ENCODE data around the gene TRABD.
A peak's percentile ranks its signal among the peaks of the same experiment; 100 is the strongest.
"Not testable (repeated sequence)": the region's sequence is repeated elsewhere in the genome, so short reads cannot be mapped to it uniquely, and the experiment has no call there.

TRABD gene

GRCh38 chr22:50189849-50190181 lies 4.1 kb downstream of the TRABD start:
- no peak for DNase-seq

DNA sequence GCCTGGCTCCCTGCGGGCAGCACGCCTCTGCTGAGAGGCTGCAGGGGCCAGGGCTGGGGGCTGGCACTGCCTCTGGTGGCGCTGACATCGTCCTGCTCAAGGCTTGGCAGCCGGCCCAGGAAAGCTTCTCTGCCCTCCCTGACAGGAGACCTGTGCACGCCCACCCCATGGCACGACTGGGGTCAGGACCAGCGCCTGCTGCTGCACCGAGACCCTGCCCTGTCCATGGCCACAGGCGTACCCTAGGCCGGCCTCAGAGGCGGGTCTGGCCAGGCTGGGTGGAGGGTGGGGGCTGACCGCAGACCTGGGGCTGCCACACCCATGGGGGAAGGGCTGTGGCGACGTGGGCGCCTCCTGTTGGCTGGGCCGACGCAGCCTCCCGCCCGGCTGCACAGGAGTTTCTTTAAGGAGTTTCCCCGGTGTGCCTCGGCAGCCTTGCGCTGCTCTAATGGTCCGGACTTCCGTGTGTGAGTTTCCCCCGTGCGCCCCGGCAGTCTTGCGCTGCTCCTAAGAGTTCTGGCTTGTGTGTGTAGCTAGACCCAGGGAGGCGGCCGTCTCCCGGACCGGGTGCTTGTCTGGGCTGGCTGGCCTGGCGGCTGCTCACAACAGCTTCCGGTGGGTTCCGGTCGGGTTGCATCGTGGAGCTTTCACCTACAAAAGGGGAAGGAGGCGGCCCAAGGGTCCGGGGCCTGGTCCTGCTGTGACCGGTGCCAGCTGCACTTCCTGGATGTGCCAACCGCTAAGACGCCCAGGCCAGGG lies 4.6 kb downstream of the TRABD start:
- DNase-seq = peak; percentile 84

DNA sequence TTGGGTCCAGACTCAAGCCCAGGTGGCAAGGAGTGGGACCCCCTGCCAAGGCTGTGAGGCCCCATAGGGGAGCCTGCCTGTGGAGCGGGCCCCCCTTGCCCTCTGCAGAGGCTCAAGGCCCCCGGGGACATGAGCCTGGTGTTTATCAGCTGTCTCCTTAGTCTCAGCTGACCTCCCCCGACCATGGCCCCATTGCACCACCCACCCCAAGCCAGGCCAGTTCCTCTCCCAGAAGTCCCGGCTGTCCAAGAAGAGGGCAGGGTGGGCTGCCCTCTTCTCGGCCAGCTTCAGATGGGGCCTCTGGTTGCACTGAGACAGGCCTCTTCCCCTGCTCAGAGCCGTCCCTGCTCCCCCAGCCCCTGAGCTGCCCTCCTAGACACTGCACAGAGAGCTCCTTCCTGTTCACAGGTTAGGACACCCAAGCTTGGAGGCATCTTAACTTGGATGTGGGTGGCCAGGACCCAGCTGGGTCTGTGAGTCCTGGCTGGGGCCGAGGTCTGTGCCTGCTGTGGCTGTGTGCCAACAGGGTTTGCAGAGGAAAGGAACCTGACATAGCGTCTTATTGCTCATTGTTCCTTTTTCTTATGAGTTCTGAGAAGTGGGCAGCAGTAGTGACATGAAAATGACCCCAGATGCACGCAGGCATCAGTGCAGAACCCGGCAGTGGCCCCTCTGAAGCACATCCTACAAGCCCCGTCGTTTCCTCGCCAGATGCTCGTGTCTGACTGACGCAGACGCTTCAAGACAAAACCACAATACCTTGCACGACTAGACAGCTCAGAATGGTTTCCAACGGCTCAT lies 5.4 kb downstream of the TRABD start:
- DNase-seq = no peak

GRCh38 chr22:50192436-50193204 lies 6.9 kb downstream of the TRABD start:
- no peak for DNase-seq

GRCh38 chr22:50193621-50194020 lies 7.9 kb downstream of the TRABD start:
- no peak for DNase-seq

DNA sequence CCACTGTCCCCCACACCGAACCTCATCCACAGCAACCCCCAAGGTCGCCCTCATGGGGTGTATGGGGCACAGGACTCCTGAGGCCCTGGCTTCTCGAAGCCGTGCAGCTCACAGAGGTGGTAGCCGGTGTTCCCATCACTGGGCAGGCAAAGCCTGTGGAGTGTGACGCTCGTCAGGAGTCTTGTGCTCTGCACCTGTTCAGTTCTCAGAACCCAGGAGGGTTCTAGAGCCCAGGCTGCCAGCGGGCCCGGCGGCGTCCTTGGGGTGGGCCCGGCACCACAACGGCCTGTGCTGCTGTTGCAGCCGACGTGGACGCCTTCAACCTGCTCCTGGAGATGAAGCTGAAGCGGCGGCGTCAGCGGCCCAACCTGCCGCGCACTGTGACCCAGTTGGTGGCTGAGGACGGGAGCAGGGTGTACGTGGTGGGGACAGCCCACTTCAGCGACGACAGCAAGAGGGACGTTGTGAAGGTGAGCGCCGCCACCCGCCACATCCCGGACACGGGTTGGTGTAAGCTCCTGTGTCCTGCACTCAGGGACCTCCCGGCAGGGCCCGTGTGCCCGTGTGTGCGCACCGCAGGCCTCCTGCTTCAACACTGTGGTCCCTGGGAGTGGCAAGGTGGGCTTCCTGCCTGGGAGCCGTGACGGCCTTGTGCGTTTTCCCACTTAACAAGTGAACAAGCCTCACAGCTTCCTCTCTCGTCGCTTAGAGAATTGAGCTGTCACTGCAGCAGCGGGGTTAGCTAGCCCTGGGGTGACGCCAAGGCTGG lies 8.5 kb downstream of the TRABD start:
- DNase-seq = no peak

DNA sequence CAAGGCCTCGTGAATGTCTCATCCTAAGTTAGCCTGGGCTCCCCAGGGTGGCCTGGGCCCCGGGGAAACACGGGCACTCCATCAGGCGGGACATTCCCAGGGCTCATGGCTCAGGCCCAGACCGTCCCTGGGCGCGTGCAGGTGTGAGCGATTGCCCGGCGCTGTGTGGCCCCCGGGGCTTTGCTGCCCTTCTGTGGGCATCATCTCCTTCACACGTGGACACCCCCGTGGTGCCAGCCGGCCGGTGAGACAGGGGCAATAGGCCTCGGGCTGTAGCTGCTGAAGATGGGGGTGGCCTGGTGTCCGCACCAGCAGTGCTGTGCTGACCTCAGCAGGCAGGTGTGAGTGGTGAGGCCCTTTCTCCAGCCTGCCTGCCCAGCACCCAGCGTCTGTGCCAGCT lies 10.5 kb downstream of the TRABD start:
- no peak for DNase-seq

DNA sequence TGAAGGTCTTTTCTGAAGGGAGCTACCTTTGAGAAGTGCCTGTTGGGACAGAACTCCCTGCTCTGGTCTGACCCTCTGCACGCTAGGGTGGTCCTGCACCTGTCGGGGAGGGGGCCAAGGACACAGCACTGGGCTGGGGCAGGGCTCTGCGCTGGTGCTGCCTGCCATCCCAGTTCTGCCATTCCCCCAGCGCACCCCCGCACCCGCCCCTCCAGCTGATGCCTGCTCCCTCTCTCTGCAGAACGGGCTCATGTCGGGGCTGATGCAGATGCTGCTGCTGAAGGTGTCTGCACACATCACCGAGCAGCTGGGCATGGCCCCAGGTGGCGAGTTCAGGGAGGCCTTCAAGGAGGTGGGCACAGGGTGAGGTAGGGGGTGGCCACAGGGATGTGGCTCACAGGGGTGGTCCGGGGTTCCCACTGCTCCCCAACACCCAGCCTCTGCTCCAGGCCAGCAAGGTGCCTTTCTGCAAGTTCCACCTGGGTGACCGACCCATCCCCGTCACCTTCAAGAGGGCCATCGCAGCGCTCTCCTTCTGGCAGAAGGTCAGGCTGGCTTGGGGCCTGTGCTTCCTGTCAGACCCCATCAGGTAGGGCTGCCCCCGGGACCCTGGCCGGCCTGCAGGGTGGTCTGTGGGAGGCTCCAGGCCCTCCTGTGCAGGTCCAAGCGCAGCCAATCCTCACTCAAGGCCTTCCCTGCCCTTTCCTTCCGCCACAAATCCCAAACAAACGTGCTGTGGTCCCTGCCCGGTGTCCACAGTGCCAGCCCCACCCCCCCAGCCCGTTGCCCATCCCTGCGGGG lies 11.5 kb downstream of the TRABD start:
- no peak for DNase-seq

DNA sequence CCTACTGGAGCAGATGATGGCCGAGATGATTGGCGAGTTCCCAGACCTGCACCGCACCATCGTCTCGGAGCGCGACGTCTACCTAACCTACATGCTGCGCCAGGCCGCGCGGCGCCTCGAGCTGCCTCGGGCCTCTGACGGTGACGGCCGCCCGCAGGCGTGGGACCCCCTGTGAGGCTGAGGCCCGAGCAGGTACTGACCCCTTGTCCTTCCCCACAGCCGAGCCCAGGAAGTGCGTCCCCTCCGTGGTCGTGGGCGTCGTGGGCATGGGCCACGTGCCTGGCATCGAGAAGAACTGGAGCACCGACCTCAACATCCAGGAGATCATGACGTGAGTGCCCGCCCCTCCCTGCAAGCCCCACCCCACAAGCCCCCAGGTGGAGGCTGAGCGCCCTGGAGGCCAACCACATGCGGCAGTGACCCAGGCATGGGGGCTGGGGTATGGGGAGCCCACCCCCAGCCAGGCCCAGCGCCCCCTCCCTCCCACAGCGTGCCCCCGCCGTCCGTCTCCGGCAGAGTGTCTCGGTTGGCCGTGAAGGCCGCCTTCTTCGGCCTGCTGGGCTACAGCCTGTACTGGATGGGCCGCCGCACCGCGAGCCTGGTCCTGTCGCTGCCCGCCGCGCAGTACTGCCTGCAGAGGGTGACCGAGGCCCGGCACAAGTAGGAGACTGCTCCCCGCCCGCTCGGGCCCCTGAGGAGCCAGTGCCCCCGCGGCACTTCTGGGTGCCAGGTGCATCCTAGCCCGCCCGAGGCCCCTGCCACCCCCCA lies 12.3 kb downstream of the TRABD start:
- no peak for DNase-seq

GRCh38 chr22:50198624-50199017 lies 12.9 kb downstream of the TRABD start:
- DNase-seq = no peak

DNA sequence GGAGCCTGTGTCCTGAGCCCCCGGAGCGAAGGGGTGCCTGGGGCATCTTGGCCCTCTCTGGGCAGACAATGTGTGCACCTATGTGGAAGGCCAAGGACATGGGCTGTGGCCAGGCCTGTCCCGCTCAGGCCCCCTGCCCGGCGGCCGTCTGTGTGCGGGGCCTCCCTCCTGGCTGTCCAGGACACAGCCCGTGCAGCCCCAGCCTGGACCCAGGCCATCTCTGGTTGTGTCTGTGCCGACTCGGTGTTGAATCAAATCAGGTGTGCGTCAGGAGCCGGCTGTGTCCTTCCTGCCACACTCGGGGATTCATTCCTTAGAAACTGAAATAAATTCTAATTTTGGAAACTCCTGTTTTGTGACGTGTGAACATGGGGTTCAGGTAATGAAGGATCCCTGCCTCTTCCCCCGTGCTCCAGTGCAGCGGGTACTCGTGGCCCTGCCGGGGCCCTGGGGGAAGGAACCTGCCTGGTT lies 13.6 kb downstream of the TRABD start:
- DNase-seq = no peak

GRCh38 chr22:50199829-50200460 lies 14.2 kb downstream of the TRABD start:
- no peak for DNase-seq

GRCh38 chr22:50200461-50201190 lies 14.9 kb downstream of the TRABD start, which contains the start of gene SELENOO:
Gene SELENOO (plus strand): TSS chr22:50201011. CDS start chr22:50201037, 26 bp downstream.
- peak; percentile 54 for DNase-seq

DNA sequence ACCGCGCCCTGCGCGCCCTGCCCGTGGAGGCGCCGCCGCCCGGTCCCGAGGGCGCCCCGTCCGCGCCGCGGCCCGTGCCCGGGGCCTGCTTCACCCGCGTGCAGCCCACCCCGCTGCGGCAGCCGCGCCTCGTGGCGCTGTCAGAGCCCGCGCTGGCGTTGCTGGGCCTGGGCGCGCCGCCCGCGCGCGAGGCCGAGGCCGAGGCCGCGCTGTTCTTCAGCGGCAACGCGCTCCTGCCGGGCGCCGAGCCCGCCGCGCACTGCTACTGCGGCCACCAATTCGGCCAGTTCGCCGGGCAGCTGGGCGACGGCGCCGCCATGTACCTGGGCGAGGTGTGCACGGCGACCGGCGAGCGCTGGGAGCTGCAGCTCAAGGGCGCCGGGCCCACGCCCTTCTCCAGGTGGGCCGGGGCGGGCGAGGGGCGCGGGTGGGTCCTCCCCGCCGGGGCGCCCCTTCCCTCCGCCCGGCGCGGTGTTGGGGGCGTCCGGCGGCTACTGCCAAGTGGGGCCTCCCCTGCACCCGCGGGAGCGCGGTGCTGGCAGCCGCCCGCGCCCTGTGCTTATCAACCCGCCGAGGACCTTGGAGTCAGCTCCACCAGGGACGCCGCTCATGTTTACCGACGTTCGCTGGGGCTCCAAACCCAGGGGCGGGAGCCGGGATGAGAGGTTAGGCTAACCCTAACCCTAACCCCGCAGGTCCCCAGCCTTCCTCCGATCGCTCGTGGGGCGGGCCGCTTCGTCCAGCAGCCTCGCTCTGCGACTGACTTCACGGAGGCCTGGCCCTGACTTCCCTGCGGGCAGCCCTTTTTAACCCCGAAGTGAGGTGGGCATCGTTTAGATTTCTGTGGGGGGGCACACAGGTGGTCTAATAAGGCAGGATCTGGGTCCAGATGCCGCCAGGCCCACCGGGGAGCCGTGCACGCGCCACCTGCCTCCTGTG lies 15.7 kb downstream of the TRABD start:
- DNase-seq = no peak

GRCh38 chr22:50202130-50202666 lies 16.5 kb downstream of the TRABD start:
- DNase-seq = no peak

- DNase-seq = no peak
Measured at GRCh38 chr22:50203288-50203687, 17.6 kb downstream of the TRABD start.

DNA sequence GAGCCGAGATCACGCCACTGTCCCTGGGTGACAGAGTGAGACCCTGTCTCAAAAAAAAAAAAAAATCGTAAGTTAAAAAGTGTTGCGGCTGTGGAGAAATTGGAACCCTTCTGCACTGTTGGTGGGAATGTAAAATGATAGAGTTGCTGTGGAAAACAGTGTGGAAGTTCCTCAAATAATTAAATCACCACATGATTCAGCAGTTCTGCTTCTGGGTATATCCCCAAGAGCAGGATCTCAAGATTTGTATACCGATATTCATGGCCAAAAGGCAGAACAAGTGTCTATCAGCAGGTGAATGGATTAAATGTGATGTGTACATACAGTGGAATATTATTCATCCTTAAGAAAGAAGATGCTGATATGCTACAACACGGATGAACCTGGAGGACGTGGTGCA lies 18.9 kb downstream of the TRABD start:
- DNase-seq = no peak

GRCh38 chr22:50204998-50205397 lies 19.3 kb downstream of the TRABD start:
- DNase-seq = not testable (repeated sequence)

Data from kidney glomerular epithelial cell (primary cell).